ENCODE results near the gene KLHDC1. TPM values are rescaled to one million over a fixed set of nuclear protein-coding genes. Genes with fewer than 3 reads are reported as not detected.

KLHDC1 gene
- total and polyA plus RNA-seq, 7 experiments from 2014 or later = 2.6 to 18.0 (median 9.6) TPM

DNA sequence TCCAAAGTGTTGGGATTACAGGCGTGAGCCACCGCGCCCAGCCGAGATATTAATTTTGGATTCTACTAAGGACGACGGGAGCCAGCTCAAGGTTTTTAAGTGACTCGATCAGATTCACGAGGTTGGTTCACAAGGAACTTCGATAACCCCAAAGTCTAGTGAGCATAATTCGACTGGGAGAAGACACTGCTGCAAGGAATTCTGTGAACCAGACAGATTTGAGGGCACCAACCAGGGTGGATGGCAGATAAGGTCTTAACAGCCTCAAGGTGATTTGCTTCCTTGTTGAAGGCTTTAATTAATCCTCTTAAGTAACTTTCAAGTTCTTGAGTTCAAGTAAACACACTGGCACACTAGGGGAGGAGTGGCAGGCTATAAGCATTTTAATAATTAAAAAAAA is 73.9 kb downstream of the KLHDC1 start:
- Mint-ChIP-seq H3K4me3 (peak overlapping the region; percentile 94 to 99 (median 96)), H3K27me3 (peaks cover 0 to 2% (median 0%) of the 10 kb centered on the region in 5 donors), H3K27ac (peak overlapping the region; percentile 97 to 100 (median 99)), H3K9me3 (peaks cover 0 to 6% (median 0%) of the 10 kb centered on the region in 11 donors), H3K36me3 (peaks cover 0 to 5% (median 3%) of the 10 kb centered on the region in 5 donors), H3K4me1 (peaks cover 20 to 46% (median 40%) of the 10 kb centered on the region in 7 donors)
- Histone ChIP-seq H3K4me1 (ENCODE audit: control insufficient read depth in 2 of 2, insufficient read depth in 2 of 2, low read length in 2 of 2) (peaks cover 26 to 27% of the 10 kb centered on the region in 2 donors), H3K27me3 (ENCODE audit: control insufficient read depth in 2 of 2, insufficient read depth in 2 of 2, low read length in 2 of 2) (no peaks in the 10 kb centered on the region), H3K36me3 (ENCODE audit: control insufficient read depth in 2 of 3, insufficient read depth in 3 of 3, low read length in 3 of 3) (peaks cover 0 to 3% (median 0%) of the 10 kb centered on the region in 3 experiments), H3K4me3 (ENCODE audit: low read length) (peak overlapping the region; percentile 62), H3K27ac (ENCODE audit: low read depth, low read length) (peak overlapping the region; percentile 96), H3K9me3 (ENCODE audit: control insufficient read depth in 2 of 3, low read length in 3 of 3) (no peaks in the 10 kb centered on the region)
- ATAC-seq (no peak), DNase-seq (peak in 3 of 9 donors; percentile 7 to 13 (median 8))
- ChIA-PET CTCF (interaction anchor here (0.6 to 2.4 kb wide), 4 partner anchors 19 to 759 kb away, joined by 3 to 15 read pairs (median 4); partner anchors contain the start of genes MGAT2 and RPL36AL), POLR2A (interaction anchor here (0.6 to 6.7 kb wide), 27 partner anchors 15 to 545 kb away, joined by 3 to 92 read pairs (median 5); partner anchors contain the start of genes DMAC2L, DNAAF2, KLHDC1 and L2HGDH)
- intact Hi-C loops (cut with micrococcal nuclease) = loop anchor here (1.0 to 10.0 kb wide), 13 partner anchors 74 to 545 kb away; partner anchors contain the start of genes DMAC2L (in 2 of the 2), KLHDC1 (in 2 of the 2), L2HGDH (in 2 of the 2) and MGAT2 (in 2 of the 2)

DNA sequence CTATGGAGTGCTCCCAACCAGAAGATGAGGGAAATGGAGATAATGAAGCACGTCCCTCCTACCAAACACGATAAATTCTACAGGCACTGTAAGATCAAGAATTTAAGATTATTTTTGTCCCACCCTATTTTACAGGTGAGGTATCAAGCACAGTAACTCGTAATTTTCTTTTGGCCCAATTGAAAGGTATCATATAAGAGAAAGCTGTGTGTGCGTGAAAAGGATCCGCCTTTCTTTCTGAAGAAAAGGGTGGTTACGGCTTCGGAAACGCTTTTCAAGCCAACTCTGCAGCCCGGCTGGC is 74.3 kb downstream of the KLHDC1 start:
- Mint-ChIP-seq H3K9me3 (peaks cover 0 to 6% (median 0%) of the 10 kb centered on the region in 11 donors), H3K4me1 (peaks cover 20 to 46% (median 40%) of the 10 kb centered on the region in 7 donors), H3K36me3 (peaks cover 0 to 5% (median 3%) of the 10 kb centered on the region in 5 donors), H3K27ac (peak overlapping the region; percentile 97 to 100 (median 99)), H3K4me3 (peak overlapping the region; percentile 94 to 99 (median 96)), H3K27me3 (peaks cover 0 to 2% (median 0%) of the 10 kb centered on the region in 5 donors)
- Histone ChIP-seq H3K4me1 (ENCODE audit: control insufficient read depth in 2 of 2, insufficient read depth in 2 of 2, low read length in 2 of 2) (peaks cover 26 to 27% of the 10 kb centered on the region in 2 donors), H3K27ac (ENCODE audit: low read depth, low read length) (peak overlapping the region; percentile 96), H3K27me3 (ENCODE audit: control insufficient read depth in 2 of 2, insufficient read depth in 2 of 2, low read length in 2 of 2) (no peaks in the 10 kb centered on the region), H3K36me3 (ENCODE audit: control insufficient read depth in 2 of 3, insufficient read depth in 3 of 3, low read length in 3 of 3) (peaks cover 0 to 3% (median 0%) of the 10 kb centered on the region in 3 experiments), H3K9me3 (ENCODE audit: control insufficient read depth in 2 of 3, low read length in 3 of 3) (no peaks in the 10 kb centered on the region), H3K4me3 (ENCODE audit: low read length) (peak overlapping the region; percentile 62)
- no peak for DNase-seq
- intact Hi-C loops (cut with micrococcal nuclease) = loop anchor here (1.0 to 10.0 kb wide), 13 partner anchors 74 to 545 kb away; partner anchors contain the start of genes DMAC2L (in 2 of the 2), KLHDC1 (in 2 of the 2), L2HGDH (in 2 of the 2) and MGAT2 (in 2 of the 2)
- CTCF ChIA-PET = interaction anchor here (0.5 to 2.4 kb wide), 5 partner anchors 19 to 296 kb away, joined by 3 to 15 read pairs (median 4); partner anchors contain the start of genes DNAAF2, MGAT2 and RPL36AL
- ATAC-seq = no peak
- POLR2A ChIA-PET = interaction anchor here (0.6 to 6.7 kb wide), 32 partner anchors 15 to 765 kb away, joined by 3 to 92 read pairs (median 5); partner anchors contain the start of genes DMAC2L, DNAAF2, KLHDC1 and L2HGDH

DNA sequence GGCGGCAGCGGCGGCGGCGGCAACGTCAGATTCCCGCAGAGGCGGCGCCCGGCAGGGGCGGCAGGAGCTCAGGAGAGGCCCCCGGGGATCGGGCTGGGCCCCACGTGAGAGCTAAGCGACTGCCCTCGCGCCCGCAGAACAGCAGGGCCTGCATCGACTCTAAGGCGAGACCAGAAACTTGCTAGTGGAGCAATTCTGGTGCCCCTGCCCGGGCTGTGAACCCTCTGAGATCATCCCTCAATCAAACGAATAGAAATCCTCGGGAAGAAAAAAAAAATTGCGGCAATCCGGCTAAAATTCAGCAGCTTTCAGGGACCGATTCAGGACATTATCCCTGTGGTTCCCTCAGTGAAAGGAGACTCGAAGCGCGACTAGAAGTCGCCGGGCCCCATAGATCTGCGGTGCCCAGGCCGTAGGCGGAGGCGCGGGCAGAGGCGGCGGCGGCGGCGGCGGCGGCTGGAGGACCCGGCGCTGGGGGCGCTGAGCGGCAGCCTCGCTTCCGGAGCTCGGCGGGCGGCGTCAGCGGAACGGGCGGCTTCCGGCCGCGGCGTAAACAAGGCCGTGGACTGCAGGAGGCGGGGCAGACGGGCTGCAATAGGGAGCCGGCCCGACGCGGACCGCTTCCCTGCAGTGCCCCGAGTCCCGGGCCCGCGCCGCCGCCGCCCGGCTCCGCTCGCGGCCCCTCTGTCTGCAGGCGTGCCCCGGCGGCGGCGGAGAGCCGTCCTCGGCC is 74.8 kb downstream of the KLHDC1 start, which contains the start of gene KLHDC2:
Gene KLHDC2 (plus strand): TSS at position 583 of the 730 bp plus-strand sequence. CDS start 316 bp downstream, outside the sequence.
- peak; percentile 84 to 94 (median 89) for DNase-seq
- peak within 1 kb of the TSS; percentile 95 to 99 (median 98) for H3K4me3 Mint-ChIP-seq
- Histone ChIP-seq H3K27me3 (ENCODE audit: control insufficient read depth in 2 of 2, insufficient read depth in 2 of 2, low read length in 2 of 2) (no peaks in the 10 kb centered on the region), H3K4me1 (ENCODE audit: control insufficient read depth in 2 of 2, insufficient read depth in 2 of 2, low read length in 2 of 2) (peaks cover 26 to 27% of the 10 kb centered on the region in 2 donors), H3K4me3 (ENCODE audit: low read length) (peak within 1 kb of the TSS; percentile 62), H3K36me3 (ENCODE audit: control insufficient read depth in 2 of 3, insufficient read depth in 3 of 3, low read length in 3 of 3) (peaks cover 0 to 3% (median 0%) of the 10 kb centered on the region in 3 experiments), H3K9me3 (ENCODE audit: control insufficient read depth in 2 of 3, low read length in 3 of 3) (no peaks in the 10 kb centered on the region), H3K27ac (ENCODE audit: low read depth, low read length) (peak within 1 kb of the TSS; percentile 96)
- peaks cover 20 to 46% (median 40%) of the 10 kb centered on the region in 7 donors for H3K4me1 Mint-ChIP-seq
- CTCF ChIA-PET = interaction anchor here (0.5 to 2.4 kb wide), 7 partner anchors 13 to 295 kb away, joined by 3 to 15 read pairs (median 5); partner anchors contain the start of genes DNAAF2, MGAT2 and RPL36AL
- H3K9me3 Mint-ChIP-seq = peaks cover 0 to 6% (median 0%) of the 10 kb centered on the region in 11 donors
- peak; percentile 88 for ATAC-seq
- intact Hi-C loops (cut with micrococcal nuclease) = loop anchor here (1.0 to 10.0 kb wide), 19 partner anchors 74 to 765 kb away; partner anchors contain the start of genes DMAC2L (in 2 of the 2), KLHDC1 (in 2 of the 2), L2HGDH (in 2 of the 2) and MGAT2 (in 2 of the 2)
- POLR2A ChIA-PET = interaction anchor here (0.6 to 6.7 kb wide), 44 partner anchors 15 to 1019 kb away, joined by 3 to 92 read pairs (median 4); partner anchors contain the start of genes DMAC2L, DNAAF2, KLHDC1 and L2HGDH
- H3K27me3 Mint-ChIP-seq = peaks cover 0 to 2% (median 0%) of the 10 kb centered on the region in 5 donors
- peak within 1 kb of the TSS; percentile 98 to 100 (median 99) for H3K27ac Mint-ChIP-seq
- H3K36me3 Mint-ChIP-seq = peaks cover 0 to 5% (median 0%) of the 10 kb centered on the region in 5 donors

DNA sequence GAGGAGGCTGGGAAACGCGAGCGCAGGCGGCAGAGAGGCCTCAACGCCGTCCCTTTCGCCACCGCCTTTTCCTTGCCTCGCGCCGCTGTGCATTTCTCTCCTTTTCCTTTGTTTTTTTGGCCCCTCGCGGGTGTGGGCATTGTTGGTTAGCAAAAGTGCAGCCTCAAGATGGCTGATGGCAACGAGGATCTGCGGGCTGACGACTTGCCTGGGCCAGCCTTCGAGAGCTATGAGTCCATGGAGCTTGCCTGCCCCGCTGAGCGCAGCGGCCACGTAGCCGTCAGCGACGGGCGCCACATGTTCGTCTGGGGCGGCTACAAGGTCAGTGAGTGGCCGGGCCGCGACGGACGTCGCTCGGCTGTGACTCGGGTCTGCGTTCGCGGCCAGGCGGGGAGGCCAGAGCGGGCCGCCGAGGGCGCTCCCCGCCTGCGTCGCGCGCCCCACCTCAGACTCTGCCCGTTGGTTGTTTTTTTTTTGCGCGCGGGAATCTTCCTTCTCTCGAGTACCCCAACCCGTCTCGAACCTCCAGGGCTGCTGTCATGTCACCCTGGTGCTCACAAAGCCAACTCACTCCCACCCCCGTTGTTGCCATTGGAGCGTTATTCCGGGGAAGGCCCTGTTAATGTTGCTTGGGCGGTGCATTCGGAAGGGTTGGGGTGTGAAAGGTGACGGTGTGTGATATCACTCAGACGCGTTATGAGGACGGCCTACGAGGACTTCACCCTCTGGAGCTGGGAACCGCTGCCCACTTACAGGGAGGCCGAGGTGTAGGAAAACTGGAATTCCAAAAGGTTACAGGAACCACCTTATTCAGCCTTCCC is 75.6 kb downstream of the KLHDC1 start:
- H3K27ac Mint-ChIP-seq = peak overlapping the region; percentile 98 to 100 (median 99)
- H3K36me3 Mint-ChIP-seq = peaks cover 0 to 5% (median 0%) of the 10 kb centered on the region in 5 donors
- peaks cover 0 to 6% (median 0%) of the 10 kb centered on the region in 11 donors for H3K9me3 Mint-ChIP-seq
- H3K27me3 Mint-ChIP-seq = peaks cover 0 to 2% (median 0%) of the 10 kb centered on the region in 5 donors
- H3K4me3 Mint-ChIP-seq = peak overlapping the region; percentile 93 to 99 (median 98)
- DNase-seq (peak; percentile 42 to 87 (median 68)), ATAC-seq (peak; percentile 58)
- H3K4me1 Mint-ChIP-seq = peaks cover 20 to 46% (median 40%) of the 10 kb centered on the region in 7 donors
- Histone ChIP-seq H3K27ac (ENCODE audit: low read depth, low read length) (peak overlapping the region; percentile 96), H3K4me1 (ENCODE audit: control insufficient read depth in 2 of 2, insufficient read depth in 2 of 2, low read length in 2 of 2) (peaks cover 26 to 27% of the 10 kb centered on the region in 2 donors), H3K27me3 (ENCODE audit: control insufficient read depth in 2 of 2, insufficient read depth in 2 of 2, low read length in 2 of 2) (no peaks in the 10 kb centered on the region), H3K36me3 (ENCODE audit: control insufficient read depth in 2 of 3, insufficient read depth in 3 of 3, low read length in 3 of 3) (peaks cover 0 to 3% (median 0%) of the 10 kb centered on the region in 3 experiments), H3K9me3 (ENCODE audit: control insufficient read depth in 2 of 3, low read length in 3 of 3) (no peaks in the 10 kb centered on the region), H3K4me3 (ENCODE audit: low read length) (peak overlapping the region; percentile 62)
- CTCF ChIA-PET = interaction anchor here (0.8 to 2.4 kb wide), 7 partner anchors 12 to 148 kb away, joined by 3 to 15 read pairs (median 5); partner anchors contain the start of genes DNAAF2, MGAT2 and RPL36AL
- intact Hi-C loops (cut with micrococcal nuclease) = loop anchor here (1.0 to 10.0 kb wide), 11 partner anchors 94 to 764 kb away; partner anchors contain the start of genes RPS29 (in 2 of the 2), ARF6 (in 1 of the 2), DMAC2L (in 1 of the 2) and L2HGDH (in 1 of the 2)
- POLR2A ChIA-PET = interaction anchor here (0.6 to 6.7 kb wide), 37 partner anchors 9 to 1018 kb away, joined by 3 to 92 read pairs (median 5); partner anchors contain the start of genes DMAC2L, DNAAF2, KLHDC1 and L2HGDH

DNA sequence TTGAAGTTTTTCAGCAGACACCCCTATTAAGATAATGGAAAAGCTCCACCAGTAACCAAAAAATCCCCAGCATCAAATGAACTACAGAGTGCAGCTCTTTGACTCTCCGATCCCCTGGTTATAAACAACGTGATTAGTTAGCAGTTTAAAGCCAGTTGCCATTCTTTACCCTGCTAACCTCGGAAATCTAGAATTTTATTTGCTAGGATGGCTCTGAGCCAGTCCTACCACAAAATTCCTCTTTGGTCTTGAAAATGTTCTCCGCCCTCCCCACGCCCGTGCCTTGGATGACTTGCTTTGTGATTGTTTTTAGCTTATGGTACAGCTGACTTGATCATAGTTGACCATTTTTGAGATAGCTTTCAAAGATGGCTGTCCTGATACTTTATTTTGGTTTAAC is 76.3 kb downstream of the KLHDC1 start:
- ChIA-PET POLR2A (interaction anchor here (0.6 to 6.7 kb wide), 20 partner anchors 8 to 462 kb away, joined by 3 to 92 read pairs (median 7); partner anchors contain the start of genes DNAAF2, KLHDC1, MGAT2 and NEMF), CTCF (interaction anchor here (1.0 to 2.4 kb wide), 3 partner anchors 83 to 135 kb away, joined by 3 to 15 read pairs (median 4); partner anchors contain the start of gene DNAAF2)
- Histone ChIP-seq H3K36me3 (ENCODE audit: control insufficient read depth in 2 of 3, insufficient read depth in 3 of 3, low read length in 3 of 3) (peaks cover 0 to 9% (median 4%) of the 10 kb centered on the region in 3 experiments), H3K4me1 (ENCODE audit: control insufficient read depth in 2 of 2, insufficient read depth in 2 of 2, low read length in 2 of 2) (peaks cover 26 to 27% of the 10 kb centered on the region in 2 donors), H3K27ac (ENCODE audit: low read depth, low read length) (peak overlapping the region; percentile 96), H3K9me3 (ENCODE audit: control insufficient read depth in 2 of 3, low read length in 3 of 3) (no peaks in the 10 kb centered on the region), H3K4me3 (ENCODE audit: low read length) (peak overlapping the region; percentile 62), H3K27me3 (ENCODE audit: control insufficient read depth in 2 of 2, insufficient read depth in 2 of 2, low read length in 2 of 2) (no peaks in the 10 kb centered on the region)
- intact Hi-C loops (cut with micrococcal nuclease) = loop anchor here (2.0 to 10.0 kb wide), 8 partner anchors 124 to 764 kb away; partner anchors contain the start of genes ARF6 (in 1 of the 2), DMAC2L (in 1 of the 2), L2HGDH (in 1 of the 2) and MAP4K5 (in 1 of the 2)
- Mint-ChIP-seq H3K27ac (peak overlapping the region; percentile 98 to 100 (median 99)), H3K4me3 (peak overlapping the region; percentile 93 to 99 (median 98)), H3K9me3 (peaks cover 0 to 6% (median 0%) of the 10 kb centered on the region in 11 donors), H3K36me3 (peaks cover 0 to 6% (median 0%) of the 10 kb centered on the region in 5 donors), H3K4me1 (peaks cover 20 to 49% (median 39%) of the 10 kb centered on the region in 7 donors), H3K27me3 (peaks cover 0 to 2% (median 0%) of the 10 kb centered on the region in 5 donors)
- ATAC-seq = no peak
- no peak for DNase-seq
